ENCODE measurements around the gene TMA16. TPM values are rescaled to one million over a fixed set of nuclear protein-coding genes. Genes with fewer than 3 reads are reported as not detected.

TMA16 gene
- total and polyA plus RNA-seq, 2 of the 8 experiments (the other 6 are each of a cell fraction or from before 2014, with no cell fraction given) = 8.0 to 64.2 TPM

DNA sequence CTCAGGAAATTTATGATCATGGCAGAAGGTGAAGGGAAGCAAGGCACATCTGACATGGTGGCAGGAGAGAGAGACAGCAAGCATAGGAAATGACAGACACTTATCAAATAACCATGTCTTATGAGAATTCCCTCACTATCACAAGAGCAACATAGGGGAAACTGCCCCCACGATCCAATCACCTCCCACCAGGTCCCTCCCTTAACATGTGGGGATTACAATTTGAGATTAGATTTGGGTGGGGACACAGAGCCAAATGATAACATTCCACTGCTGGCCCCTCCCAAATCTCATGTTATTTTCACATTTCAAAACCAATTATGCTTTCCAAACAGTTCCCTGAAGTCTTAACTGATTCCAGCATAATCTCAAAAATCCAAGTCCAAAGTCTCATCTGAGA, 8.2 kb upstream of the TMA16 start:
- H3K4me2 ChIP-seq (ENCODE audit: insufficient read depth in 1 of 2, low read depth in 2 of 2, low read length in 2 of 2) = no peak overlapping the region
- no peak overlapping the region for H3K27ac ChIP-seq (ENCODE audit: low read depth, low read length)
- H2AK5ac ChIP-seq (ENCODE audit: low read depth, low read length) = no peak overlapping the region
- peaks cover 0 to 4% (median 1%) of the 10 kb centered on the region in 4 experiments; a peak in 2 of 7 replicates for H3K4me1 ChIP-seq (replicated peaks in 1 of 4; ENCODE audit: control insufficient read depth in 3 of 4, insufficient read depth in 4 of 4, low read length in 3 of 4)
- no peak overlapping the region for H2AFZ ChIP-seq (ENCODE audit: low read length)
- no peaks in the 10 kb centered on the region for H3K36me3 ChIP-seq (ENCODE audit: control insufficient read depth in 2 of 4, insufficient read depth in 4 of 4, low read length in 3 of 4)
- no peak overlapping the region for H3K4ac ChIP-seq (replicated peaks; ENCODE audit: insufficient read length, low read depth, low read length)
- no peak for TF ChIP-seq GTF2F1 (IDR thresholded peaks at IDR 0.05; ENCODE audit: borderline replicate concordance, low read depth, low read length)
- DNase-seq (ENCODE audit: low read depth in 1 of 2, low spot score in 2 of 2) (no peak), FAIRE-seq (no peak)
- no peak overlapping the region for H4K8ac ChIP-seq (ENCODE audit: extremely low read depth, insufficient read depth, low read length)
- H3K56ac ChIP-seq (replicated peaks; ENCODE audit: insufficient read length, low read depth, low read length) = no peak overlapping the region
- no peaks in the 10 kb centered on the region for H3K27me3 ChIP-seq (replicated peaks in 1 of 4; ENCODE audit: control insufficient read depth in 3 of 4, extremely low read depth in 1 of 4, insufficient read depth in 3 of 4, low read length in 3 of 4)
- POLR2A ChIA-PET (ENCODE audit: partially characterized antibody) = interaction anchor here (1.2 to 2.6 kb wide), 2 partner anchors 8 to 60 kb away, joined by 4 to 25 read pairs; partner anchors contain the start of gene TMA16
- 86% methylated on average over 1 of the region's 1 CpG; no CpG with 5 or more reads in 1 of the 2 experiments for WGBS, 2 experiments (ENCODE audit: extremely low coverage in 1 of 2, insufficient coverage in 1 of 2, insufficient read length in 1 of 2, insufficient replicate concordance in 2 of 2, low coverage in 1 of 2, low lambda C conversion rate in 2 of 2, missing lambda C conversion rate in 1 of 2)
- no peak overlapping the region for H2BK12ac ChIP-seq (ENCODE audit: low read depth, low read length)
- no peak overlapping the region for H2BK5ac ChIP-seq (ENCODE audit: low read depth, low read length)
- H3K23ac ChIP-seq (ENCODE audit: insufficient read length) = no peak overlapping the region
- no peaks in the 10 kb centered on the region for H4K20me1 ChIP-seq (replicated peaks in 1 of 2; ENCODE audit: control insufficient read depth in 1 of 2, insufficient read depth in 2 of 2, low read length in 2 of 2)
- CTCF ChIA-PET (ENCODE audit: partially characterized antibody) = interaction anchor here (0.8 to 3.8 kb wide), 14 partner anchors 8 to 66 kb away, joined by 3 to 26 read pairs (median 4); partner anchors contain the start of gene TMA16
- H3K9ac ChIP-seq (replicated peaks in 1 of 4; ENCODE audit: extremely low read depth in 1 of 4, low read depth in 3 of 4, low read length in 3 of 4) = no peak overlapping the region
- H3K79me1 ChIP-seq (ENCODE audit: low read depth, low read length) = no peaks in the 10 kb centered on the region
- H3K14ac ChIP-seq (ENCODE audit: insufficient read length) = no peak overlapping the region
- 0 out of 2 replicates have a peak, but pooled peaks cover 2% of the 10 kb centered on the region for H3K23me2 ChIP-seq (ENCODE audit: low read depth, low read length)
- H4K91ac ChIP-seq (replicated peaks; ENCODE audit: insufficient read length, low read length) = no peak overlapping the region
- no peak overlapping the region for H2BK15ac ChIP-seq (ENCODE audit: low read length)
- peaks cover 0 to 3% of the 10 kb centered on the region in 2 experiments; a peak in 1 of 4 replicates for H3K9me3 ChIP-seq (ENCODE audit: insufficient read depth in 2 of 2, low read depth in 1 of 2, low read length in 1 of 2)
- no peak overlapping the region for H2BK120ac ChIP-seq (replicated peaks; ENCODE audit: low read depth, low read length)
- H4K5ac ChIP-seq (ENCODE audit: insufficient read length, low read depth, low read length) = no peak overlapping the region
- H3K79me2 ChIP-seq (ENCODE audit: control insufficient read depth in 1 of 2, insufficient read depth in 2 of 2, low read length in 2 of 2) = no peaks in the 10 kb centered on the region
- no peak overlapping the region for H2BK20ac ChIP-seq (ENCODE audit: low read length)
- H3K18ac ChIP-seq (ENCODE audit: extremely low read depth, low read length) = no peak overlapping the region
- no peak overlapping the region for H3K4me3 ChIP-seq (ENCODE audit: extremely low read depth in 1 of 4, insufficient read depth in 2 of 4, low read depth in 3 of 4, low read length in 4 of 4)
